PC-9 (cell line): ENCODE data around the gene RASGRF1.

Experiments used
- CTCF ChIP-seq: fragments of 200-600 bp; sonication (generic); conservative IDR thresholded peaks from 2 replicates; pipeline ENCODE4 v1.6.1; 2017; ENCODE audit warnings: mixed run types, antibody characterized with exemption, mild to moderate bottlenecking, moderate library complexity
- EZH2 ChIP-seq: fragments of 200-600 bp; sonication (generic); IDR thresholded peaks from 2 replicates; pipeline ENCODE4 v1.8.0; 2017; ENCODE audit warnings: antibody characterized with exemption, low read depth

GRCh38 chr15:78996894-78997275 lies 93.7 kb downstream of the RASGRF1 start:
- no peak for TF ChIP-seq EZH2
- TF ChIP-seq CTCF = no peak
